ENCODE measurements around the gene COIL.

DNA sequence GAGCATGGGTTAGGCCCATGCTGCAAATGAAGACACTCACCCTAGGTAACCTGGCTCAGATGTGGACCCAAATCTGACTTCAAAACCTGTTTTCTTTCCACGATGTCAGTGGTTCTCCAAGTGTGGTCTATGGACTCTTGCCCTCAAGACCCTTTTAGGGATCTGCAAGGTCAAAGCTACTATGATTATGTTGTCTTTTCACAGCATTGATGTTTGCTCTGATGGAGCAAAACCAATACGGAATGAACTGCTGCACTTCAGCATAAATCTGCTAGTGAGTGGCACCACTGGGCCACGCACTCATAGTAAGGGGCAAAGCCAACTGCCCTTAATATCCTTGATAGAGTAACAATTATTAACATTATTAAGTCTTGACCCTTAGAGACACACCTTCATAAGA, 25.4 kb downstream of the COIL start:
- TF ChIP-seq GATA2 (IDR thresholded peaks at IDR 0.05; ENCODE audit: low read depth, low read length) (no peak), GATA3 (IDR thresholded peaks at IDR 0.05; ENCODE audit: low read depth, low read length) (no peak)

Data from SH-SY5Y (cell line).